SKM-1 treated with dmso at 0.1 percent for 144 hours (cell line): ENCODE measurements around the gene CADM1.

Experiments
- DNase-seq: peaks from one replicate; lab custom pipeline; 2025; ENCODE audit not compliant: unreplicated experiment; lab: John Stamatoyannopoulos, UW

Gene CADM1

DNA sequence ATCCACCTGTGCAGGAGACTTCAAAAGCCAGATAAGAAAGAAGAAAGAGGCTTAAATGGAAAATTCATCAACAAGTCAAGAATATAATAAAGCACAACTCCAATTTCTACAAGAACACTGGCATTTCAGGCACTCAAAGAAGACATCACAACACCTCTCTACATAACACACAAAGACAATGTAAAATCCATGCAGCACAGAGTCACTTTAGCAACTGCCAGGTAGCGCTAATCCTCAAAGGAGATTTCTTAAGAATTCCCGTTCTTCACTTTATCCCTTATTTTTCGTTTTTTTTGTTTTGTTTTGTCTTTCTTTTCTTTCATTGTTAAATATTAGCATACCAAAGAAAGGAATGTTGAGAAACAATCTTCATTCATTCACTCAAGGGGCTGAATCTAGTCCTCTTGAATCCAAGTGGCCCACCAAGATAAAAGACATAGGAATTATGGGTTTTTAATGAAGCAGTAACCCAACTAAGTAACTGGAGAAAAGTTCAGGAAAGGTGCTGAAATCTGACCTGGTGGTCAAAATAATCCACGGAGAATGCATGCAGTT lies 95.0 kb downstream of the CADM1 start:
- DNase-seq, result no peak

DNA sequence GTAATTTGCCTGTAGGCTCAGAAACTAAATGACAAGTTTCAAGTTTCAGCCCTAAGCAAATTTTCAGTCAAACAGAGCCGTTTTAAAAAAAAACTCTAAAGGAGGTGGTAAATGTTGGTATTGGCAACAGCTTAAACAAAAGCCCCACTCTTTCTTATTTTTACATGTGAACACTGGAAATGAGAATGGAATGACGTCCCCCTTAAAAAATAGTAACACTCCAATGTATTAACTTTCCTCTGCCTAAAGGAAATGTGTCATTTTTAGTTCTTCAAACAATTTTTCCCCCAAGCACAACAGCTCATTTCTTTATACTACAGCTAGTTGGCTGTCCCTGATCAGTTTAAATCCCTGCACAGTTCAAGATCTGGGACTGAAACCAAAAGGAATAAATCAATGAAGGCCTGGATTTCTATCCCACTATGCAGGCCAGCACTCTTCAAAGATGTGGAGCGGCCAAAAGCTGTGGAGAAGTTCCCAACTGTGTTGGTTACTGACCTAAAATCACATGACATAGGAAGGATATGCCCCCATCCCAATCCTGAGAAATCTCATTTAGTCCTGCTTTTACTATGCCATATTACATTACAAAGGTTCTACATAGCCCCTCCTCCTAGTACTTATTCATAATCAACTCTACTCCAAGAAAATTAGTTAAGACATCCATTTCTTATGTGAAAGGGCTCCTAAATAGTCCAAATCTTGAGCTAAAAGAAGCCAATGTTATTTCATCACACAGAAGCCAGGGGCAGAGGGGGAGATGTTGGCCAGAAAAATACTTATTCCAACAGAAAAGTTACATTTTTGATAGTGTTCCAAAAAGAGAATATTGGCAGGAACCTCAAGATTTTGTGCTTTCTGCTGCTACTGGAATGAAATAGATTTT lies 95.9 kb downstream of the CADM1 start:
- no peak for DNase-seq

DNA sequence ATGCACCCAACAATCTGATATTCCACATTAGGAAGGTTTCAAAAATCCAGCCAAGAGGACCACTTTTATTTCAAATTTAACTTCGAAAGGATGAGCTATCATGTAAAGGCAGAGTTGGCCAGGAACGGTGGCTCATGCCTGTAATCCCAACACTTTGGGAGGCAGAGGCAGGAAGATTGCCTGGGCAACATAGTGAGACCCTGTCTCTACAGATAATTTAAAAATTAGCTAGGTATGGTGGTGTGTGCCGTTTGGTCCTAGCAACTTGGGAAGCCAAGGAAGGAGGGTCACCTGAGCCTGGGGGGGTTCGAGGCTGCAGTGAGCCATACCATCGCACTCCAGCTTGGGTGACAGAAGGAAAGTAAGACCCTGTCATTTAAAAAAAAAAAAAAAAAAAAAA lies 96.7 kb downstream of the CADM1 start:
- no peak for DNase-seq

DNA sequence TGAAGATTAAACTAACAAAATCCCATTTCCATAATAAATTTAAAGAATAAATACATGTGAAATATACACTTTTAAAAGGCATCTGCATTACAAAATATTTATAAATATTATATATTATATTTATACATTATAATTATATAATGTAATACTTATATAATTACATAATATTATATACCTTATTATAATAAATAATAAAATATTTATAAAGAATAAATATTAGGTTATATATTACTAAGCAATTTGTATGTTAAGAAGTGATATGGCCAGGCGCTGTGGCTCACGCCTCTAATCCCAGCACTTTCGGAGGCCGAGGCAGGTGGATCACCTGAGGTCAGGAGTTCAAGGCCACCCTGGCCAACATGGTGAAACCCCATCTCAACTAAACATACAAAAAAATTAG lies 97.8 kb downstream of the CADM1 start:
- DNase-seq, result no peak

DNA sequence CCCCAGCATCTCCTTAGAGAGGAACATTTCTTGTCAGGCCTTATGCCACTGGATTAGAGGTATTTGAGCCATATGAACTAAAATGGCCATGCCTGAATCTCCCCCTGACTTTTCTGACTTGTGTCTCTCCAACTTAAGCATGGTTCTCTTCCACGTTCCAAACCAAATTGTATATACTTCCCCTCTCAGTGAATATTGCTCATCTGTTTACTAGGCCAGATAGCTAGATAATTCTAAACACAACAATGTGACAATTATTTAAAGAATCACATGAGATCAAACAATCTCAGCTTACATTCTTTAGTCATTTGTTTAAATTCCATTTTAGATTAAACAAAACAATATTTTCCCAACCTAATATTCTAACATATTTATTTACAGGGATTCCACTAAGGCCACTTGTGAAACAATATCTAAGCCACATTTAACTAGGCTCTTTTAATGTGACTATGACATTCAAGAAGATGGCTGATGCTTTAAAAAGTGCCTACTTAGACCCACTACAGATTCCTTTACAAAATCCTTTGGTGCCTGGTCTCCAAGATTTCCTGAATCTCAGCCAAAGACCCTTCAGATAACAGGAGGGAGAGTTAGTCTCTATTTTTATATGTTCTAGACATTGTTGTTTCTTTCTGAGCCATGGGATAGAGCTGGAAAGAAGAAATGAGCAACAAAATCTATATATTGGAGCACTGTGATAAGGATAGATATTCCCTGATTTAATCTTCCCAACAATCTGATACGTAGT lies 105.7 kb downstream of the CADM1 start:
- no peak for DNase-seq

DNA sequence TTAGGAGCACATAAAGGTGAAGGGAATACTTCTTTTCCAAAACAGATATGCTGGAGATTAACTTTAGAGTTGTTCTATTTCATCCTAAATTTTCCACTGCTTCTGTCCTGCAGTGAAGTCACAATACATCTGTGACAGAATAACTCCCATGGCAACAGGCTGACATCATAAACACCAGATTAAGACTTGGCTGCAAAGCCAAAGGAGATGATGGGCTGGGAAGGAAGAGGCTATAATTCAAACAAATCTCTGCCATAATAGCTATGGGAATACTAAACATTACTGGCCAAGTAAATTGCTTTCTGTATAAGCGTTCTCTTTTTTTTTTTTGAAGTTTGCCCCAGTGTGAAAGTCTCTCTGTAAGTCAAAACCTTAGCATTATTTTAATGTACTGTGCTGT lies 107.7 kb downstream of the CADM1 start:
- DNase-seq, result no peak

DNA sequence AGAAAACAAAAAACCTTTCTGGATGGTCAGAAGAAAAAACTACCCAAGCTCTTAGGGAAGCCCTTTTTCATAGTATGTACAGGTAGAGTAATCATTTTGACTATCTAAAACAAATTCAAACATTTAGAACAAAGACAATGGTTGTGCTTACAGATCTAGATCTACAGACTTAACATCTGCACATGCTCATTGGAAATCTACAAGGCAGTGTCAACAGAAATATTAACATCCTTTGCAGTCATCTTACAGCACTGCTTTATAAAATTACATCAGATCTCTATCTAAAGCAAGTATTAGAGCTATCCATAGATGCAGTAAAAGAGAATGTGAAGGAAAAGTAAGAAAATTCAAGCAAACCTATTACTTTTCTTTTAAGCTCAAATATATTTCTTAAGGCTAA lies 110.3 kb downstream of the CADM1 start:
- DNase-seq, result no peak

DNA sequence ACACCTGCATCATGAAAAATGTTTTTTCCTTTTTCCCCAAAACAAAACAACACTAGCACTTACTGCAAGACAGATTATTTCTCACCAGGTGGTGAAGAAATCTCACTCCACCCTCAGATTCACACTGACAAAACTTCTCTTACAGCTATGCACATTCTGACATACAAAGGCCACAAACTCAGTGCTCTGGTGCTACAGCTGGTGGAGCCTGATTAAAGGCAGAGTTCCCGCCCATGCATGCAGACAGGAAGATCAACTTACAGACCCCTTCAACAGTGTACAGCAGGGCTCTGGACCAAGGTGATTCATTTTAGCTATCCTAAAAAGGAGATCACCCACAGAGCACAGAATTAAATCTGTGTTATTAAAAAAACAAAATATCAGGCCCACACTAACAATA lies 112.6 kb downstream of the CADM1 start:
- no peak for DNase-seq

DNA sequence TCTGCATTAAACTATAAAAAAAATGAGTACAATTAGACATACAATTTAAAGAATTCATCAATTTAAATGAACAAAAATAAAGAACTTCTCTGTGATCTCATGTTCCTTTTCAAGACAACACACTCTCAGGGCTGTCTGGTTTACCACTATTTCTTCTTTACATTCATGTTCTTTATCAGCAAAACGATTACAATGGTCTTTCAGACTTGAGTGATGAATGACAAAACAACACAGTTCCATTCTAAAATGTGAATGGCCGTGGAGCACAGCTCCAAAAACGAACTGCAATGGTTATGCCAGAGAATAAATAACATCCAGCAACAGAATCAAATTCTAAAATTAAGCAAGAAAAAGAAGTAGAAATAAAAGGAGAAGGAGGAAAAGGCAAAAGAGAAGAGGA lies 113.1 kb downstream of the CADM1 start:
- DNase-seq, result no peak

DNA sequence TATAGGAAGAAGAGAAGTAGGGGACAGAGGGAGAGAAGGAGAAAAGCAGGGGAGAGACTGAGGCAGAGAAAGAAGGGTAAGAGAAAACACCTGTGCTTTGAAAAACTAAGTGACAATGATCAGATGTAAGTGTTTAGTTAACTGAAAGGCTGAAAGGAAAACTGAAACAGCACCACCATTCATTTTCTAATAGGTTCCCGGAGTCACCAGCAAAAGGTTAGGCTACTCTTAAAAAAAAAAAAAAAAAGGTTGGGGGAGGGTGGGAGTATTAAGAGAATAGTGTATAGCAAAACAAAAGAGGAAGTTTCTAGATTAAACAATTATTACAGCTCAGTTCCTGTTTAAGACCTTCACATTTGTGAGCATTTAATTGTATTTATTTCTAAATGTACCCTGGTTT lies 113.8 kb downstream of the CADM1 start:
- DNase-seq, result no peak

DNA sequence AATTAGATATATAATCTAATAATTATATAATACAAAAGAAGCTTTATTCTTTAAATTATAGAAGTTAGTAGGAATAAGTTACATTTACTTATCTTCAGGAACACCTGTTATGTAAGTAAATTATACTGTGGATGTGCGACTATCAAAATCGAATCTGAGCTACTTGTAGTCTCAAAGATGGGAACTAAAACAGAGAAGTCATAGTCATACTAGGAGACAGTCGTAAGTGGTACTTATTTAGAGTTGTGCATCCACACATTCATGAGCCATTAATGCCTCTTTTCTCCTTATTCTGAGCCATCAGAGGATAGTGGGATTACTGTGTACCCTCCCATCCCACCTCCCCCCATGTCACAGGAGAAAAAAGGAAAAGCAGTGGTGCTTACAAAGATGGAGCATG lies 114.4 kb downstream of the CADM1 start:
- no peak for DNase-seq

DNA sequence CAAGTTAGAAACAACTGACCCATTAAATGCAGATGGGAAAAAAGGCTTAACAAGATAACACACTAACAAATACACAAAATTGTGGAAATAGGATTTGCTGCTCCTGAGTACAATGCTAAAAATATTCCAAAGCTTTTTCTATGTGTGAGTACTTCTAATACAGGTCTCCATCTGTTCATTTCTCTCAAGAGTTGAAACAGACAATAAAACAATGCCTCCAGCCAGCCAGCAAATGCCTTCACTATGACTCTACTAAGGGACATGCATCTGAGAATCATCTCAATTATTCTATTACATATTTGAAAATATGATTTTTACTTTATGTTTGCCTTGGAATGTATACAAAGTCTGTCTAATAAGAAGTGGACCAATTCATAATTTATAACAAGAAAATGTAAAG lies 119.0 kb downstream of the CADM1 start:
- DNase-seq, result no peak

DNA sequence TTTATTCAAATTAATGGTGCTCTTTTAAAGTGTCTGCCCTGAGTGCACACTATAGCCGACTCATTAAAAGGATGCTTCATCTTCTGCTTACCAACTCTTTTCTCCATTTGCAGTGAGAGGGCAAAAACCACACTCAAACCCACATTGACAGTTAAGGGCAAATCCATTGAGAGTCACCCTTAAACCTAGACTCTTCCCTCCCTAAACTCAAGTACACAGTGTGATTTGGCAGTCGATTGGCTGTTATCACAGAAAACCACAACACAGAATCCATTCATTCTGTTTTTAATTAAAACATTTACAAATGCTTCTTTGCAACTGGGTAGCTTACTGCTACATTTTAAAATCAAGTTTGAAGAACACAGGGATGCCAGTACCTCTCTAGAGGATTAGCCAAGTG lies 120.0 kb downstream of the CADM1 start:
- no peak for DNase-seq

DNA sequence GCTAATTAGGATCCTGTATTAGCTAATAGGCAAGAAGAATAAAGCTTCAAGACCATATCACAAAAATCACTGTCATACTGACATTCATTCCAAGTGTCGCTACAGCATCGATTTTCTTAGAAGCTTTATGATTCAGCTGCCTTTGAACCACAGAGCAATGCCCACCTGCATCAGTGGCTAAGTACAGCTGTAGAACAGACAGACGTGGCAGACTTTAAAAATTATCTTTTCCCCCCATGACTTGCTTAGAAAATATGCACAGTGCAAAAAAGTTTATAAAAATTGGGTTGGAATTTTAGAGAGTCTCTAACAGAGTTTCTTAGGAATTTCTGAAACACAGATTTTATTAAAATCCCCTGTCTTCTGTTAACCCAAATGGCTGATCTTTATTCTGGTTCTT lies 120.8 kb downstream of the CADM1 start:
- DNase-seq, result no peak

DNA sequence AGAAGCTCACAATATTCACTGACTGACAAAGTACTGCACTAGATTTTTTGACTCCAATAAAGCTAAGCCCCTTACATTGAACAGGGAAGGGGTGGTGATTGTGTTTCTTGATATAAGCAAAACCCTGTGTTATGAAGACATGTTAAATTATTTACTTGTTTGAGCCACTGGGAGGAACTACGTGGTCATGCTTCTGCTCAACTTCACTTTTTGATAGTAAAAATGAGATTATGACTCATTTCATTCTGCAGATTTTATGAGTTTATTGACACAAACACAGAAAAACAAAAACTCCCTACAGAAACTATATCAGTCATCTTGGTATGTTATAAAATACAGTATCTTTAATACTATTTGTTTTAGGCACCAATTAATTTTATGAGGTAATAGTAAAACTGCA lies 124.7 kb downstream of the CADM1 start:
- no peak for DNase-seq

DNA sequence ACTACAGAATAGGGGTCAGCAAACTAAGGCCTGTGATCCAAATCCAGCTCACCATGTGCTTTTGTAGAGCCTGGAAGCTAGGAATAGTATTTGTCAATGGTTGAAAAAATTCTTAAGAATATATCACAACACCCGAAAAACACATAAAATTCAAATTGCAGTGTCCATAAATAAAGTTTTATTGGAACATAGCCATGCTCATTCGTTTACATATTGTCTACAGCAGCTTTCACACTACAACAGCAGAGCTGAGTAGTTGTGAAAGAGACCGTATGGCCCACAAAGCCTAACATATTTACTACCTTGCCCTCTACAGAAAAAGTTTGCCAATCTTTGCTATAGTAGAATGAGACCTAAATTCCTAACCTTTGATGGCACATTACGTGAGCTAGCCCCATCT lies 125.7 kb downstream of the CADM1 start:
- no peak for DNase-seq

DNA sequence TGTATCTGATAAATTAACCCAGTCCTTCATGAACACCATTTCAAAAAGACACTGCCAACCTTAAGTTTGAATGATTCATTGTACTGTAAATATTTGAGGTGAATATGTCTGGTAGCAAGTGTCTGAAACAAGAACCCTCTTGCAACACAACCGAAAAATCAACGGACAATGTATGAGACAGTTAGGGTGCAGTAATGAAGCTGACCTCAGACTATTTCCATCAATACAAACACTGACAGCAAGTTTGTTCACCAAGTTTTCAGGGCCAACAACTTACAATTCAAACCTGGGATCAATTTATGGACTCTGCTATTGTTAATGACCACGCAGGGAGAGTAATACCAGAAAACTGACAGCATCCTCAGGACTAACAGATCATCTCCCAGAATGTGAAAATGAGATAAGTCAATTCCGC lies 126.3 kb downstream of the CADM1 start:
- no peak for DNase-seq

DNA sequence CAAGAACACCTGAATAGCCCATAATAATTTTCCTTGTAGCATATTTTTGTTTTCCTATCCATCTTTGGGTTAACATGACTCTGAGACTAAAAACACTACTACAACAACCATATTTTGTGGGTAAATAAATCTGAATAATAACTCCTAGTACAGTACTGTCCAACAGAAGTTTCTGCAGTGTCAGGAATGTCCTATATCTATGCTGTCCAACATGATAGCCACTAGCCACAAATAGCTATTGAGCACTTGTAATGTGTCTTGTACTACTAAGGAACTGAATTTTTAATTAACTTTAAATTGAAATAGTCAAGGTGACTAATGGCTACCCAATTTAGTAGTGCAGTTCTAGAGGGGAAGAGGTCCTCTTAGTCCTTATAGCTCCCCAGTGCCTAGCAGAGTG lies 135.6 kb downstream of the CADM1 start:
- no peak for DNase-seq

DNA sequence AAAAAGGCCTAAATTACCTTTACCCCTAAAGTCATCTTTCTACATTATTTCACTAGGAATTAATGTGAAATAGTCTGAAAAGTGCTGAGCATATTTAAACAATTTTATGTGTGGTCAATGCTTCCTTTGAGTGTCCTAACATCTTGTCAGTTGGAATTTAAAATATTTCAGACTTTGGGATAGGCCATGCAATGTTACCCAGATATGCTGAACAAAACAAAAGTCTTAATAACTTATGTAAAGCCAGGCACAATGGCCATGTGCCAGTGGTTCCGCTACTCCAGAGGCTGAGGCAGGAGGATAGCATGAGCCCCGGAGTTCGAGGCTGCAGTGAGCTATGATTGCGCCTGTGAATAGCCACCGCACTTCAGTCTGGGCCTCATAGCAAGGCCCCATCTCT lies 137.4 kb downstream of the CADM1 start:
- DNase-seq, result no peak

DNA sequence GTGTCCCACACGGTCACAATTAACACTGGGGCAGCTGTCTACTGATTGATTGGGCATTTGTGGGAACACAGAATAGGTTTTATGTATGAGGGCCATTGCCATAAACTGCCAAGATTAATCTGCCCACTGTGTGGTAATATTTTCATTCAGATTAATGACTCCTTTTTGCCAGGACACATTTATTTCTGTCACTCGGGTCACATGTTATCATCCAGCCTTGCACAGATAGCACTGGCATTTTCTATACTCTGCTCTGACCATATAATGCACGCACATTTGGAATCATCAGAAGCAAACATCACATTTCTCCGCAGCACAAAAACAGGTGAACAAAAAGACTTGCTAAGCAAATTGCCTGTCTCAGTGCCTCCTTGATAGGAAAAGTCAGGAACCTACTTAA lies 138.3 kb downstream of the CADM1 start:
- DNase-seq, result no peak

DNA sequence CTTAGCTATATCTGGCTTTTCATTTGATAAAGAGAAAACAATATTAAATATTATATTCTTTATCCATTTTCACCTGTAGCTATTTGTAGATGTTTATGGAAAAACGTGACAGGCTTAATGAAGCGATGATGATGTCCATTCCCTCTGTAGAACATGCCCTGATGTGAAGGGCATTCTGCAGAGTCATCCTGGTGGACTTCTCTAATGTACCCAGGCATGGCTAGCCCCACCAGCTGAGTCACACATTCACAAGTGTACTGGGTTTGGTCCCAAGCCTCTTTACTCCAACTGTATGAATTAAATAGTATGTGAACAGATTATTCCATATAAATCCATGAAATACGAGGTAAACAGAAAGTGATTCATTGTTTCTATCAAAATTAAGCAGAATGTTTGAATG lies 139.3 kb downstream of the CADM1 start:
- no peak for DNase-seq

DNA sequence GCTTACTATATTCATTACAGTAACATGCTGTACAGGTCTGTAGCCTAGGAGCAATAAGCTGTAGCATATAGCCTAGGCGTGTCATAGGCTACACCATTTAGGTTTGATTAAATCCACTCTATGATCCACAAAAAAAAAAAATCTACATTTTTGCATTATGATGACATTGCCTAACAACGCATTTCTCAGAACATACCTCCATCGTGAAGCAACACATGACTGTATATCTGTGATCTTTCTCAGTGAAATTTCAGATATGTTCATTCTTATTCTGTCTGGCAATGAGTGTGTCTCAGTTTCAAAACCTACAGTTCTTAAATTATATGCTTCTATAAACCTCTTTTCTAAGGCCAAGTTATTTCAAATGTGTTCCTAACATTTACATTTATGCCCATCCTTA lies 140.3 kb downstream of the CADM1 start:
- DNase-seq, result no peak
